GM12875 (cell line): ENCODE data around the gene DDR2.
"Not testable (repeated sequence)": the region's sequence is repeated elsewhere in the genome, so short reads cannot be mapped to it uniquely, and the experiment has no call there.

Source experiments
- H3K4me3 ChIP-seq: one replicate; pipeline ENCODE4 v1.5.1; 2011; ENCODE audit warnings: low read depth, low read length, control low read depth
- CTCF ChIP-seq: IDR thresholded peaks from 2 replicates; pipeline ENCODE4 v1.5.1; 2011; ENCODE audit warnings: low read depth, mild to moderate bottlenecking, control low read depth, inconsistent platforms, low read length, moderate library complexity, borderline replicate concordance; ENCODE audit not compliant: insufficient read depth

Gene DDR2

GRCh38 chr1:162774007-162774406, 141.7 kb downstream of the DDR2 start:
- H3K4me3 ChIP-seq, result no peak overlapping the region
- no peak for TF ChIP-seq CTCF

- no peak for TF ChIP-seq CTCF
- H3K4me3 ChIP-seq, result no peak overlapping the region
Observed at GRCh38 chr1:162779043-162779442, 146.8 kb downstream of the DDR2 start.

GRCh38 chr1:162782671-162783070, 150.4 kb downstream of the DDR2 start:
- H3K4me3 ChIP-seq, result no peak overlapping the region
- no peak for TF ChIP-seq CTCF

GRCh38 chr1:162784926-162785325, 152.7 kb downstream of the DDR2 start:
- H3K4me3 ChIP-seq, result not testable (repeated sequence)

GRCh38 chr1:162788783-162789182, 156.5 kb downstream of the DDR2 start:
- not testable (repeated sequence) for H3K4me3 ChIP-seq

GRCh38 chr1:162790303-162790984, 158.2 kb downstream of the DDR2 start, which contains the start of gene HSD17B7:
HSD17B7 (plus strand) TSS chr1:162790702; CDS start chr1:162790801, 99 bp downstream.
- peak within 1 kb of the TSS; percentile 56 for H3K4me3 ChIP-seq

GRCh38 chr1:162790985-162791357, 158.7 kb downstream of the DDR2 start:
- peak overlapping the region; percentile 56 for H3K4me3 ChIP-seq

- not testable (repeated sequence) for H3K4me3 ChIP-seq
Observed at GRCh38 chr1:162794284-162794683, 162.0 kb downstream of the DDR2 start.

GRCh38 chr1:162796617-162797279, 164.5 kb downstream of the DDR2 start:
- H3K4me3 ChIP-seq, result not testable (repeated sequence)

- 0 out of 2 replicates have a peak, but pooled peaks have one; percentile 28 for TF ChIP-seq CTCF
- H3K4me3 ChIP-seq, result not testable (repeated sequence)
Observed at GRCh38 chr1:162799995-162800830, 167.9 kb downstream of the DDR2 start.

- not testable (repeated sequence) for H3K4me3 ChIP-seq
Observed at GRCh38 chr1:162807503-162807902, 175.2 kb downstream of the DDR2 start.

- H3K4me3 ChIP-seq, result not testable (repeated sequence)
Observed at GRCh38 chr1:162812357-162812756, 180.1 kb downstream of the DDR2 start.

- H3K4me3 ChIP-seq, result not testable (repeated sequence)
Observed at GRCh38 chr1:162818136-162818535, 185.9 kb downstream of the DDR2 start.

- H3K4me3 ChIP-seq, result not testable (repeated sequence)
Observed at GRCh38 chr1:162818666-162819065, 186.4 kb downstream of the DDR2 start.
